Right lobe of liver (tissue), 4 donors: ENCODE measurements around the gene SLC38A8.

Experiments used
- CTCF ChIP-seq, 4 donors: fragments of 200-600 bp in 3 of 4; fragments of 450-650 bp in 1 of 4; IDR thresholded peaks; one replicate each; pipeline versions ENCODE4 v1.5.1 to v1.8.0; 2016 to 2022; ENCODE audit warnings: antibody characterized with exemption in 4 of 4, mild to moderate bottlenecking in 2 of 4
- POLR2A ChIP-seq: fragments of 450-650 bp; IDR thresholded peaks from one replicate; pipeline ENCODE4 v1.6.1; 2017; ENCODE audit warnings: antibody characterized with exemption, mild to moderate bottlenecking
- donor health status: DM: no; HTN: no; CAD: no.
- donor health status: DM: no; HTN: no; CAD: no.
- donor health status: DM: no; HTN: yes; CAD: no.

DNA sequence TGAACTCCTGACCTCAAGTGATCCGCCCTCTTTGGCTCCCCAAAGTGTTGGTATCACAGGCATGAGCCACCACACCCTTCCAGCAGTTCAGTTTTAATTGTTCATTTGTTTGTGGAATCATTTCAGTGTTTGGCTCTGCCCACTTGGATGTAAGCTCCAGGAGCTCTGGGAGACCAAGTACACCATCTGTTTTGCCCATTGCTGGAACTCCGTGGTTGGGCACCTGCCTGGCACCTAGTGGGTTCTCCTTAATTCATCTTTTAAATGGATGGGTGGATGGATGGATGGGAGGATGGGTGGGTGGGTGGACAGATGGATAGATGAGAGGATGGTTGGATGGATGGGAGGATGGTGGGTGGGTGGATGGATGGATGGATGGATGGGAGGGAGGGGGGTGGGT is 75.5 kb downstream of the SLC38A8 start:
- no peak for TF ChIP-seq CTCF (IDR thresholded peaks at IDR 0.05)
- TF ChIP-seq POLR2A: no peak
